Esophagus muscularis mucosa (tissue), 3 donors: ENCODE measurements around the gene C4orf50.

Experiments
- POLR2A ChIP-seq: fragments of 450-650 bp; IDR thresholded peaks from one replicate; pipeline ENCODE4 v1.6.1; 2017; ENCODE audit warnings: antibody characterized with exemption, moderate library complexity, mild to moderate bottlenecking, low read depth
- POLR2AphosphoS5 ChIP-seq, 2 donors: sonication (generic); formaldehyde crosslinking; IDR thresholded peaks; one replicate each; pipeline ENCODE4 v1.6.1; 2017; ENCODE audit warnings: antibody characterized with exemption in 2 of 2
- TF ChIP-seq, protein P1 (sequence below), 3 experiments: fragments of 200-600 bp in 2 of 3; fragments of 450-650 bp in 1 of 3; sonication (generic) in 2 of 3; IDR thresholded peaks; one replicate each; pipeline ENCODE4 v1.5.1; 2017 to 2019; ENCODE audit warnings: antibody characterized with exemption in 3 of 3, mild to moderate bottlenecking in 2 of 3, moderate library complexity in 1 of 3

DNA sequence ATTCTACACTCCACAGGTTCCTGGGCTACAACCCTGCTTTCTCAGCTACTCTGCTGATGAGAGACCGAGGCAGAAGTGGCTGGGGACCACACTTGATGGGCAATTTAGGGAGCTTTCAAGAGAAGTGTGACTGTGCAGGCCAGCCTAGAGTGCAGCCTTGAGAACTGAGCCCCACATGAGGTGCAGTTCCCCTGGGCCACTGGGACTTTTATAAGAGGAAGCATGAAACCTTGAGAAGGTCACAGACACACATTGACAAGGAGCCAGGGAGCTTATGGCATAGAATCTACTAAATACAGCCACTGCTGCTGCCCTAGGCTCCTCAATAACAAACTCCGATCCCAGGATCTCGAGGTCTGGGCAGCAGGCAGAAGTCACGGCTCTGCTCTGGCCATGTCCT, 13.1 kb downstream of the C4orf50 start:
- TF ChIP-seq, protein P1, sequence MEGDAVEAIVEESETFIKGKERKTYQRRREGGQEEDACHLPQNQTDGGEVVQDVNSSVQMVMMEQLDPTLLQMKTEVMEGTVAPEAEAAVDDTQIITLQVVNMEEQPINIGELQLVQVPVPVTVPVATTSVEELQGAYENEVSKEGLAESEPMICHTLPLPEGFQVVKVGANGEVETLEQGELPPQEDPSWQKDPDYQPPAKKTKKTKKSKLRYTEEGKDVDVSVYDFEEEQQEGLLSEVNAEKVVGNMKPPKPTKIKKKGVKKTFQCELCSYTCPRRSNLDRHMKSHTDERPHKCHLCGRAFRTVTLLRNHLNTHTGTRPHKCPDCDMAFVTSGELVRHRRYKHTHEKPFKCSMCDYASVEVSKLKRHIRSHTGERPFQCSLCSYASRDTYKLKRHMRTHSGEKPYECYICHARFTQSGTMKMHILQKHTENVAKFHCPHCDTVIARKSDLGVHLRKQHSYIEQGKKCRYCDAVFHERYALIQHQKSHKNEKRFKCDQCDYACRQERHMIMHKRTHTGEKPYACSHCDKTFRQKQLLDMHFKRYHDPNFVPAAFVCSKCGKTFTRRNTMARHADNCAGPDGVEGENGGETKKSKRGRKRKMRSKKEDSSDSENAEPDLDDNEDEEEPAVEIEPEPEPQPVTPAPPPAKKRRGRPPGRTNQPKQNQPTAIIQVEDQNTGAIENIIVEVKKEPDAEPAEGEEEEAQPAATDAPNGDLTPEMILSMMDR (IDR thresholded peaks at IDR 0.05) = no peak
- TF ChIP-seq POLR2AphosphoS5 (IDR thresholded peaks at IDR 0.05) (no peak), POLR2A (no peak)
